Stimulated activated CD8-positive, alpha-beta memory T cell treated with anti-CD3 and anti-CD28 coated beads, Interleukin-4, amount 100 ng/mL, for 48 hours (primary cell): ENCODE results near the gene ZMYM3.

ENCODE experiments used
- DNase-seq: peaks from one replicate; pipeline ENCODE4 v3.0.0-alpha.2; 2020

Gene ZMYM3

DNA sequence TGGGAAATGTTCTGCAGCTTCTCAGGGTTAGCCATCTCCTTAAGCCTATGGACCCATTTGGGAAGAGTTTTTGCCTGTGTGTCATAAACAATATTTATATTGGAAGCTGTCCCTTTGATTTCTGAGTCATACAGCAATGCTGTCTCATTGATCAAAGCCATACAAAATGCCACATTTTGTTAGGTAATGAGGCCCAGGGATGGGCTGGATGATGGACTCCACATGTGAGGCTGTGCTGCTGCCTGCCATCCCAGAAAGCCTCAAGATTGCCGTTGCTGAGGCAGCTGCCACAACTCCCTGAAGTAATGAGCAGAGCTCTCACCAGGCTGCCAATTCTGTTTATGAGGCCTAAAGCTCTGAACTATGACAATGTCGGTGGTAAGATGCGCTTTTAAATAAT is 43.1 kb downstream of the ZMYM3 start:
- no peak for DNase-seq

DNA sequence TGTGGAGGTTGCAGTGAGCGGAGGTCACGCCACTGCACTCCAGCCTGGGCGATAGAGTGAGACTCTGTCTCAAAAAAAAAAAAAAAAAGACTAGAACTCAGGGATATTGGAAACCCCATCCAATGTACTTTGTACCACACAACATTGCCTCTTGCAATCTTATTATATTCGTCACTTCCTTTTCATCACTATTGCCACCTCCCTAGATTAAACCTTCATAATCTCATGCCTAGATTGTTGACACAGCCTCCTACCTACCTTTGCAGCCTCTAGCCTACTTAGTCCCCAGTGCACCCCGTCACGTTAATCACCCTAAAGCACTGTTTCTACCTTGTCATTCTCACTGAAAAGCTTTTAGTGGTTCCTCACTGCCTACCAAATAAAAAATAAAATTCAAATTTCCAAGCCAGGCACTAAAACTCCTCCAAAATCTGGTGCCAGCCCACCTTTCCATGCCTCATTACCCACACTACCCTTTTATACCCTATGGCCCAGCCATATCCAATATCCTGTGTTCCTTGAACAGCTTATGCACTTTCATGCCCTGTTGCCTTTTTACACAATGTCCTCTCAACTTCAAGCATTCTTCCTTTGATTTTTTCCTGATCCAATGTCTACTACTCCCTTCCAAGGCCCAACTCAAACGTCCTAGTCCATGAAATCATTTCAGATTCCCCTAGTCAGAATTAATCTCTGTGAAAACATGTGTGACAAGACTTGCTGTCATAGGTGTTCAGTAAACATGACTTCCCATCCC is 54.5 kb downstream of the ZMYM3 start:
- DNase-seq, result no peak

DNA sequence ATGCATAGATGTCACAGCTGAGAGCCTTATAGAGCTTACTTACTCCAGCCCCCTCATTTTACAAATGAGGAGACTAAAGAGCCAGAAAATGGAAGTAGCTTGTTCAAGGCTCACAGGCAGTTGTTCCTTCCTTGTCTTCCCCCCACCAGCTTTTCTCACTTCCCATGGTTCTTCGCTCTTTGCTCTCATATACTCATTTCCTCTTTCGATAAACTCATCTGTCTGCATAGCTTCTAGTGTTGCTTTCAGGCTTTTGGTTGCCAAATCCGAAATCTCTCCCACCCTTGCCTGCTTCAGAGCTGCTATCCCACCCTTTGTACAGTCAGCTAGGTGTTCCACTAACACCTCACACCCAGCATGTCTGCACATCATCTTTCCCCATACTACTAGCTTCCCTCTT is 55.9 kb downstream of the ZMYM3 start:
- DNase-seq, result no peak

DNA sequence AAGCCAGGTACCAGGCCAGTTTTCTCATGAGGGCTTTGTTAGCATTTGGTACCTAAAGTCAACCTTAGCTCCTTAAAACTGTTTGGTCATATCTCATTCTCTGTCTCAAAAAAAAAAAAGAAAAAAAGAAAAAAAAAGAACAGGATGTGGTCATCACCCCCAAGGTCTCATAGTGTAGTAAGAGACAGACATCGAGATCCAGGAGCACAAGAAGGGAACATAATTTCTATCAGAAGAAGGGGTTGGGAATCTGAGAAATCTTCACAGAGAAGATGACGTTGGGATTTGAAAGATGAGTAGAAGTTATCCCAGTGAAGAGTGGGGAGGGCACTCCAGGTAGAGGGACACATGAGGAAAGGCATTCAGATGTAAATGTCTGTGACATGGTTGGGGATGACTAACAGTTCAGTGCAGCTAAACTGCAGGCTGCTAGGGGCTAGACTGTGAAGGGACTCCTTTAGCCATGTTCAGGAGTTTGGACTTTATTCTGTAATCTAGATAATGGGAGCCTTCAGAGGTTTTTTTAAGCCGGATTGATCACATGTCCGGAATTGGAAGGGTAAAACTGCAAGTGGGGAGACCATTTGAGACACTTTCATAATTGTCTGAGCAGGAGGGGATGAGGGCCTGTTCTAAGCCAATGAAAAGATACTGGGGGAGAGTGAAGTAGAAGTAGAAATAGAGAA is 57.8 kb downstream of the ZMYM3 start:
- no peak for DNase-seq

DNA sequence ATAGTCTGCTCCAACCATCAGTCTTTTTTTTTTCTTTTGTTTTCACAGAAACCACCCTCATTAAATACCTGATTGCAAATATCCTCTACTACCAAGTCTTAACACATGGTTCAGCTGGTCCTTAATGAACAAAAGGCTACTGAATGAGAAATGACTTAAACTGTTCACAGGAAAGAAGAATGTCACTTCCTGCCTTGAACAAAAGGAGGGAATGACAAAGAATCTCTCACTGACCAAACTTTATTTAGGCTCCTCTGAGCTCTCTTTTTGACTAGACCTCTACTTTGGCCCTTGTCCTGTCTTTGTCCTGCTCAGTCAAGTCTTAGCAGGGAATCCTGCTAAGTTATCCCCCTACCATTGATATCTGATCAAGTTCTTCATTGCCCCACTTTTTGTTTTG is 62.7 kb downstream of the ZMYM3 start:
- DNase-seq, result no peak
